Brain microvascular endothelial cell (primary cell): ENCODE data around the gene PTPRR.

Experiments
- DNase-seq: peaks from one replicate; pipeline ENCODE4 v3.0.0-alpha.2; 2020
- H3K27ac ChIP-seq: fragments of 250-450 bp; sonication (Bioruptor Pico); 2 replicates; pipeline ENCODE4 v1.5.1; 2020; ENCODE audit warnings: mild to moderate bottlenecking, moderate library complexity
- H3K27me3 ChIP-seq: fragments of 250-450 bp; sonication (Bioruptor Pico); replicated peaks from 2 replicates; pipeline ENCODE4 v1.5.1; 2020; ENCODE audit warnings: mild to moderate bottlenecking
- H3K36me3 ChIP-seq: fragments of 250-450 bp; sonication (Bioruptor Pico); replicated peaks from 2 replicates; pipeline ENCODE4 v1.5.1; 2020; ENCODE audit warnings: mild to moderate bottlenecking
- H3K4me3 ChIP-seq: 2 replicates; pipeline ENCODE4 v1.5.1; 2011; ENCODE audit warnings: low read depth, mild to moderate bottlenecking, control low read depth, low read length, moderate library complexity
- in situ Hi-C: cut with HindIII; loops from 2 replicates; pipeline ENCODE4 v1.10.0; 2017; ENCODE audit warnings: low sequenced_read_pairs, low pct_ligation_motif_present
- TF ChIP-seq, protein P1 (sequence below): IDR thresholded peaks from 2 replicates; pipeline ENCODE4 v1.5.1; 2011; ENCODE audit warnings: low read depth, mild to moderate bottlenecking, moderate library complexity, low read length, control low read depth, inconsistent platforms; ENCODE audit errors: missing control alignments

PTPRR gene

DNA sequence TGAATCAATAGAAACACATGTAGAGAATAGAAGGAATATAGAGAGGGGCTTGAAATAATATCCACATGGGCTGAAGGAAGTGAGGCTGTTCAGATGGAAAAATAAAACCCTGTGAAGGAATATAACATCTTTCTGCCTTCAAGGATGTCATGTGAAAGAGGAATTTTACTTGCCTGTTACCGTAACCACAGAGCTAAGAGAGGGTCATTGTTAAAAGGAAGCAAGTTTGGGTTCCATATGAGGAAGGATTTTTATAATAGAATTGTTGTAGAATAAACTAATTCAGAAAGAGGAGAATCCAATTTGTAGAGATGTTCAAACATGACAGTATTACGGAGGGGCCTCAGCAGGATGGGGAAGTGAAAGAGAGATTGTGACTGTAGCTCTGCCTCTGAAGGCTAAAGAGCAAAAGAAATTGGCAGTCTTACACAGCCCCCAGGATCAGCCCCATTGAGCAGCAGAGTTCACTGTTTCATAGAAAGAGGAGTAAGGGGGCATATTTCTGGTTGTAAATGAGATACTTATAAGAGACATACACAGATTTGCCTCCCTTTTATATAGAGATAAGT lies 41.8 kb upstream of the PTPRR start:
- Histone ChIP-seq H3K27ac (no peak overlapping the region), H3K4me3 (no peak overlapping the region), H3K27me3 (no peaks in the 10 kb centered on the region), H3K36me3 (no peaks in the 10 kb centered on the region)
- no peak for DNase-seq
- in situ Hi-C loops: no loop called here
- TF ChIP-seq, protein P1, sequence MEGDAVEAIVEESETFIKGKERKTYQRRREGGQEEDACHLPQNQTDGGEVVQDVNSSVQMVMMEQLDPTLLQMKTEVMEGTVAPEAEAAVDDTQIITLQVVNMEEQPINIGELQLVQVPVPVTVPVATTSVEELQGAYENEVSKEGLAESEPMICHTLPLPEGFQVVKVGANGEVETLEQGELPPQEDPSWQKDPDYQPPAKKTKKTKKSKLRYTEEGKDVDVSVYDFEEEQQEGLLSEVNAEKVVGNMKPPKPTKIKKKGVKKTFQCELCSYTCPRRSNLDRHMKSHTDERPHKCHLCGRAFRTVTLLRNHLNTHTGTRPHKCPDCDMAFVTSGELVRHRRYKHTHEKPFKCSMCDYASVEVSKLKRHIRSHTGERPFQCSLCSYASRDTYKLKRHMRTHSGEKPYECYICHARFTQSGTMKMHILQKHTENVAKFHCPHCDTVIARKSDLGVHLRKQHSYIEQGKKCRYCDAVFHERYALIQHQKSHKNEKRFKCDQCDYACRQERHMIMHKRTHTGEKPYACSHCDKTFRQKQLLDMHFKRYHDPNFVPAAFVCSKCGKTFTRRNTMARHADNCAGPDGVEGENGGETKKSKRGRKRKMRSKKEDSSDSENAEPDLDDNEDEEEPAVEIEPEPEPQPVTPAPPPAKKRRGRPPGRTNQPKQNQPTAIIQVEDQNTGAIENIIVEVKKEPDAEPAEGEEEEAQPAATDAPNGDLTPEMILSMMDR: no peak

DNA sequence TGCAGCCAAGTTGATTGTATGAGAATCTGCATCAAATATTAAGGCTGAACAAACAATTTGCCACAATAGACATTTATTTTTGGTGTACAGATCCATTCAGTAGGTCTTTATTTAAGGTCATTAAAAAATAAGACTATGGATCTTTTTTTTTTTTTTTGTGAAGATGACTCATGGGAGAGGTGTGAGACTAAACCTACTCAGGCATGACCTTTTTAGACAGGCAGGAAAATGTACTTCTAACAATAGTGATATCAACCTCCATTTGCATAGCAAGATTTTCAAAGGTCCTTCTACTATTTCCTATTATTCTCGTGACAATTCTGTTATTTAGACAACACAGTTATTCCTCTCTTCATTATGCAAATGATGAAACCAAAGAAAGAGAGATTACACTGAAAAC lies 39.9 kb upstream of the PTPRR start:
- in situ Hi-C loops: no loop called here
- TF ChIP-seq, protein P1: no peak
- DNase-seq: no peak
- Histone ChIP-seq H3K36me3 (no peaks in the 10 kb centered on the region), H3K27me3 (no peaks in the 10 kb centered on the region), H3K27ac (no peak overlapping the region), H3K4me3 (no peak overlapping the region)

DNA sequence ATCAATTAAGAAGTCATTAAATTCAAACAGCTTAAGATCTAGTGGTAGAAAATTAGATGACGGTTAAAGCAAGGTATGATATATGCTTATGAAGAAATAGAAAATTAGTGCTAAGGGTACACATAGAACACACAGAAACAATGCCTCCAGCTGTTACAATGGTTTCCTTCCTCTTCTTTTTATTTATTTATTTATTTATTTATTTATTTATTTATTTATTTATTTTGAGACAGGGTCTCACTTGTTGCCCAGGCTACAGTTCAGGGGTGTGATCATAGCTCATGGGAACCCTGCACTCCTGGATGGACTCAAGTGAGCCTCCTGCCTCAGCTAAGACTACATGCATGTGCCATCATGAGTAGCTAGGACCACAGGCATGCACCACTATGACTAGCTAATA lies 34.9 kb upstream of the PTPRR start:
- H3K4me3 ChIP-seq: no peak overlapping the region
- TF ChIP-seq, protein P1: no peak

DNA sequence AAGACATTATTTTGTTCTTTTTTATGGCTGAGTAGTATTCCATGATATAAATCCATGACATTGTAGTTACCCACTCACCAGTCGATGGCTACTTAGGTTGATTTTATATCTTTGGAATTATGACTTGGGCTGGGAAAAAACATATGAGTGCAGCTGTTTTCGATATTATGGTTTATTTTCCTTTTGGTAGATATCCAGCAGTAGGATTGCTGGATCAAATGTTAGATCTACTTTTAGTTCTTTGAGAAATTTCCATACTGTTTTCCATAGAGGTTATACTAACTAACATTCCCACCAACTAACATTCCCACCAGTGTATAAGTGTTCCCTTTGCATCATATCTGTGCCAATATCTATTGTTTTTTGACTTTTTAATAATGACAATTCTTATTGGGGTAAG lies 29.9 kb upstream of the PTPRR start:
- H3K4me3 ChIP-seq: no peak overlapping the region
- no peak overlapping the region for H3K27ac ChIP-seq
- TF ChIP-seq, protein P1: no peak
- in situ Hi-C loops: no loop called here
- no peaks in the 10 kb centered on the region for H3K27me3 ChIP-seq
- no peak for DNase-seq
- no peaks in the 10 kb centered on the region for H3K36me3 ChIP-seq

More for the DNA sequence above, 34.9 kb upstream of the PTPRR start:
- no peak overlapping the region for H3K27ac ChIP-seq
- H3K27me3 ChIP-seq: no peaks in the 10 kb centered on the region
- no peaks in the 10 kb centered on the region for H3K36me3 ChIP-seq
- no peak for DNase-seq
- in situ Hi-C loops: no loop called here

DNA sequence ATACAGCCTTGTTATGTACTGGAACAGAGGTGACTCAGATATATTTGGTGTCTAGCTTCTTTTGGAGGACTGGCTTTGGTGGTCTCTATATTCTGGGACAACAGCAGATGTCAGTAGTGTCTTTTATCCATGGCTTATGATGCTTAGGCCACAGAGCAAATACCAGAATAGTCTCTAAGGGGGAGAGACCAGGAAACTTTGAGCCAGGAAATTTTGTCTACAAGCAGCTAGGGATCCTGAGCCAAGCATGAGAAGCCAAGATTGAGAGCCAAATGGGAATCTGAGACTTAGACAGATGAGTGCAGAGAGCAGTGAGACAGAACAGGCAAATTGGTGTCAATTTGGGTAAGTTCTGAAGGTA lies 28.4 kb upstream of the PTPRR start:
- Histone ChIP-seq H3K36me3 (no peaks in the 10 kb centered on the region), H3K27me3 (no peaks in the 10 kb centered on the region), H3K27ac (no peak overlapping the region), H3K4me3 (no peak overlapping the region)
- in situ Hi-C loops: no loop called here
- TF ChIP-seq, protein P1: no peak
- DNase-seq: no peak
